ENCODE data around the gene ABCG1.

DNA sequence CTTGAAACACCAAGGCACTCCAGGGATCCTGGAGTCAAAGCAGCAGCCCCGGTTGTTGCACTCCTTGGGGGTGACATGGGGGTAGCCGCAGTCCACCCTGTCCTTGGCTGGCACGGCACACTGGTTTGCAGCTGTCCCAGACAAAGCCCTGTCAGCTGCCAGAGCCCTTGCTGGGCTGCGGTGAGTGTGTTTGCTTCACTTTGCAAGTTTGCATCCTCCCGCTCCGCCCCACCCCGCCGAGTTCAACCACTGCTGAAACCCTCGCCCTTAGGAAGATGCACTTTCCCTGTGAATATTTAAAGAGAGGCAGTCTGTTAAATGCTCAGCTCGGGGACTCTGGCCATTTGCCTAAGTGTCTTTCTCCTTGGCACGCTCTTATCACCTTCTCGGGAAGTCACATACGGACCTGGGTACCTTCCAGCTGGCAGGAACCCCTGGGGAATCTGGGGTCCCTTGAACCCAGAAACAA is 94.6 kb downstream of the ABCG1 start:
- TF ChIP-seq, protein P1, sequence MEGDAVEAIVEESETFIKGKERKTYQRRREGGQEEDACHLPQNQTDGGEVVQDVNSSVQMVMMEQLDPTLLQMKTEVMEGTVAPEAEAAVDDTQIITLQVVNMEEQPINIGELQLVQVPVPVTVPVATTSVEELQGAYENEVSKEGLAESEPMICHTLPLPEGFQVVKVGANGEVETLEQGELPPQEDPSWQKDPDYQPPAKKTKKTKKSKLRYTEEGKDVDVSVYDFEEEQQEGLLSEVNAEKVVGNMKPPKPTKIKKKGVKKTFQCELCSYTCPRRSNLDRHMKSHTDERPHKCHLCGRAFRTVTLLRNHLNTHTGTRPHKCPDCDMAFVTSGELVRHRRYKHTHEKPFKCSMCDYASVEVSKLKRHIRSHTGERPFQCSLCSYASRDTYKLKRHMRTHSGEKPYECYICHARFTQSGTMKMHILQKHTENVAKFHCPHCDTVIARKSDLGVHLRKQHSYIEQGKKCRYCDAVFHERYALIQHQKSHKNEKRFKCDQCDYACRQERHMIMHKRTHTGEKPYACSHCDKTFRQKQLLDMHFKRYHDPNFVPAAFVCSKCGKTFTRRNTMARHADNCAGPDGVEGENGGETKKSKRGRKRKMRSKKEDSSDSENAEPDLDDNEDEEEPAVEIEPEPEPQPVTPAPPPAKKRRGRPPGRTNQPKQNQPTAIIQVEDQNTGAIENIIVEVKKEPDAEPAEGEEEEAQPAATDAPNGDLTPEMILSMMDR (conservative IDR thresholded peaks at IDR 0.05 in 1 of 2, IDR thresholded peaks at IDR 0.05 in 1 of 2; ENCODE audit: low read depth in 1 of 2, low read length in 2 of 2): no peak
- no peak for TF ChIP-seq EZH2 (IDR thresholded peaks at IDR 0.05; ENCODE audit: low read length, missing control alignments)
